NCI-H2227 (cell line): ENCODE results near the gene ARHGEF10L.
"Not testable (repeated sequence)": the region's sequence is repeated elsewhere in the genome, so short reads cannot be mapped to it uniquely, and the experiment has no call there.

ENCODE experiments used
- DNase-seq: peaks from one replicate; lab custom pipeline; 2025; ENCODE audit not compliant: unreplicated experiment; lab: John Stamatoyannopoulos, UW

Gene ARHGEF10L

DNA sequence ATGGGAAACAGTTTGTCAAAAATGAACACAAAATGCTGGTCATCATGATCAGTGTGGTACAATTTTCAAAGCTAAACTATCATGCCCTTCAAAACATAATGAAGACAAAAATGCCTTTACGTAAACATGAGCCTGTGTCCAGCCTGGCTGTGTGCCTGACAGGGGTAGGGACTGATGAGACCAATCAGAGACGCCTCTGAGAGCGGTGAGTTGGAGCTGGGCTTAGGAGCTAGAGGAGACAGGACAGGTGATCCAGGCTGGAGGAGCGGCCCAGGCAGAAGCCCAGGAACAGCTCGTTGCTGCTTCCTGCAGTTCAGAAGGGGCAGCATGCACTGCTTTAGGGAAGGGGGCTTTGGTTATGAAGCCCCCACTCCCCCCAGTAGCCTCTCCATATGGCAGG lies 70.0 kb downstream of the ARHGEF10L start:
- no peak for DNase-seq

DNA sequence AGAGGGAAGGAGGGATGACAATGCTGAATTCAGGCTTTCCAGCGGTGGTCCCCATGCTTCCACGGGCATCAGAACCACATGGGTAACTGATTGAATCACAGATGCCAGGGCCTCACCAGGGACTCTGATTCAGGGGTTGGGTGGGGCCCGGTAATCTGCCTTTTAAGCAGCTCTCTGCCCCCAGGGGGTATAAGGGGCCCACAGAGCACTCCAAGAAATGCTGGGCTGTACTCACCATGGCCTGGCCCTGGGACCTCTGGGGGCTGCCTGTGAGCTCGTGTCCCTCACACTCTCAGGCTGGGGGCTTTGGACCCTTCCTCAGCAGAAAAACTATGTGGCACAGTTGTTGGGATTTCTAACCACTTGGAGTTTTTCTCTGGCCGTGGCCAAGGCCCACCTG lies 70.6 kb downstream of the ARHGEF10L start:
- DNase-seq, result no peak

- no peak for DNase-seq
Observed at GRCh38 chr1:17610713-17611112, 71.2 kb downstream of the ARHGEF10L start.

DNA sequence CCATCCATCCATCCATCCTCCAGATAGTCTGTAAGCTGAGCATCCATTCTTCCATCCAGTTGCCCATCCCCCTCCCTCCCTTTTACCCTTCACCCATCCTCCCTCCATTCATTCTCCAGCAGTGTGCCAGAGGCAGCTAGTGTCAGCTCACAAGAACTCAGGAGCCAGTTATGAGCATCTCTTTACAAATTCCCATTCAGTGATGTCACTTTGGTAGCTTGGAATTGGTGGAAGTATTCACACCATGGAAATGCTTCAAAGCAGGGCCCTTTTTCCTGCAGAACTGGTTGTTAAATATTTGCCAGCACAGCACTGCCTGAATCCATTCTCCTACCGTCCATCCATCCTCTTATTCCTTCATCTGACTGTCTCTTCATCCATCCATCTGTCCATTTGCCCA lies 72.5 kb downstream of the ARHGEF10L start:
- no peak for DNase-seq

GRCh38 chr1:17612831-17613230 lies 73.3 kb downstream of the ARHGEF10L start:
- DNase-seq, result no peak

GRCh38 chr1:17614586-17614985 lies 75.1 kb downstream of the ARHGEF10L start:
- DNase-seq, result no peak

DNA sequence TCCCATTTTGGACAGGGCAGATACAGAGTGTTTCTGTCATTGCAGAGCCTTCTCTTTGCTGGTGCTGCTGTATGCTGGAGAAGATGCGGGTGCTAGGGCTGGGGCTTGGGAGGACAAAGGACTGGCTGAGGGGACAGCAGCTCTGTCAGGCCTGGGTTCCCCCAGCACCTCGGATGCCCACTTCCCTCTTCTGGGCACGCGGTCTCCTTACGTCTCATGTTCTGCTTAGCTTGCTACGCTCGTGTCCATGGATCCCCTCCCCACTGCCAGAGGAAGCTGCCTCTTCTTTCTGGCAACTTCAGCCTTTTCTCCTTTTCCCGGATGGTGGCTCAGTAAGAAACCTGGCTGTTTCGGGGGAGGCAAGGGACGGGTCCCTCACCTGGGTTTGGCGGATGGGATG lies 75.7 kb downstream of the ARHGEF10L start:
- no peak for DNase-seq

GRCh38 chr1:17615959-17616358 lies 76.5 kb downstream of the ARHGEF10L start:
- DNase-seq, result no peak

DNA sequence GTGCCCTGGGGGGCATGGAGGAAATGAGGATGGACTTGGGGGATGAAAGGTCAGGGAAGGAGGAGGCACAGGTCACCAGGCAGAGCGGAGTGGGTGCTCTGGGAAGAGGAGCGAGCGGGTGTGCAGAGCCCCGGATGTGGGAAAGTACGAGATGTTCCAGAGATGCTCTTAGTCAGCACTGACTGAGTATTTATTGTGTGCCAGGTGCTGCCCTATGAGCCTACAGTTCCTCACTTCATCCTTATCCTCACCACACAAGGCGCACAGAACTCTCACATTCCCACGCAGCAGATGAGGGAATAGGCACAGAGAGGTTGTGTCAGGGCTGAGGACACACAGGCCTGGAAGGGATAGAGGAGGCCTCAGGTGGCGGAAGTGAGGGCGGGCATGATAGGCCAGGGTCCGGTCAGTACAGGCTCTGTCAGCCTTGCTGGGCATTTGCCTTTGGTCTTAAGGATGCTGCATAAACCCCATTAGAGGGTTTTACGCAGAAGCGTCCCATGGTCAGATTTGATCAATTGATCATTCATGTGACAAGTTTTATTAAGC lies 77.3 kb downstream of the ARHGEF10L start:
- no peak for DNase-seq

- DNase-seq, result no peak
Observed at GRCh38 chr1:17617787-17618557, 78.5 kb downstream of the ARHGEF10L start.

GRCh38 chr1:17618558-17619247 lies 79.2 kb downstream of the ARHGEF10L start:
- no peak for DNase-seq

DNA sequence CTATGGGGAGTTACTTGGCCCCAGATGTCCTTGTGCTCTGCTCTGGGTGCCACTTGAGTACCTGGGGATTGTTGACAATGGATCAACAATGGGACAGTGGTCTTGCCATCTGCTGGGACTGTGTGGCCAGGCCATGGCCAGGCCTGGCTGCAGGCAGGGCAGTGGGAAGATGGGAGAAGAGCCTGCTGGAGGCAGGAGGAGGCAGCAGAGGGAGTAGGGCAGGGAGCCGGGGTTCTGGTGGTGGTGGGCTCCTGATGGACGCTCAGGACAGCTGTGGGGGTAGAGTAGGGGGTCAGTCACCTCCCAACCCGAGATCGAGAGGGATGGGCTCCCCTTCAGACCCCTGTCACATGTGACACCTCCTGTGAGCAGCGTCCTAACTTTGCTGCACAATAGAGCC lies 81.0 kb downstream of the ARHGEF10L start:
- no peak for DNase-seq

DNA sequence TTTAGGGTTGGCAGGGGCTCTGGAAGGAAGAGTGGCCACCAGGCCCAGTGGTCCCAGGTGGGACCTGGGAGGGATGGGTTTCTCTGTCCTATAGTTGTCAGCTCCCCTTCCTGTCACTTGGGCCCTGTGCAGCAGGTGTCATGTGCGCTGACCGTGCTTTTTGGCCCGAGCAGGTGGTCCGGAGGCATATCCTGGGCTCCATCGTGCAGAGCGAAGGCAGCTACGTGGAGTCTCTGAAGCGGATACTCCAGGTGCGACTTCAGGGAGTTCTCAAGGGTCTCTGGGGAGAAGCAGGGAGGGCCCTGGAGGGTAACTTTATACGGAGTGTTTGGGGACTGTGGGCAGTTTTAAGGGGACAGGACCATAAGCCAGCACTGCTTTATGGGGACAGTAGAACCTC lies 82.2 kb downstream of the ARHGEF10L start:
- DNase-seq, result no peak

DNA sequence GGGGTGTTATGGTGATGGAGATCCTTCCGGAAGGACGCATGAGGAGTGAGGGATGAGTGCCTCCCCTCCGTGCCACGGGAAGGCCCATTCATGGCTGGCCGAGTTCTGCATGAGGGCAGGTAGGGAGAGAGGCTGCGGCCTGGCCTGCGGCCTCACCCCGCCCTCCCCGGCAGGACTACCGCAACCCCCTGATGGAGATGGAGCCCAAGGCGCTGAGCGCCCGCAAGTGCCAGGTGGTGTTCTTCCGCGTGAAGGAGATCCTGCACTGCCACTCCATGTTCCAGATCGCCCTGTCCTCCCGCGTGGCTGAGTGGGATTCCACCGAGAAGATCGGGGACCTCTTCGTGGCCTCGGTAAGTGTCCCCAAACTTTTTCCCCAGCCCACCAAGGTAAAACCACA lies 83.3 kb downstream of the ARHGEF10L start:
- no peak for DNase-seq

DNA sequence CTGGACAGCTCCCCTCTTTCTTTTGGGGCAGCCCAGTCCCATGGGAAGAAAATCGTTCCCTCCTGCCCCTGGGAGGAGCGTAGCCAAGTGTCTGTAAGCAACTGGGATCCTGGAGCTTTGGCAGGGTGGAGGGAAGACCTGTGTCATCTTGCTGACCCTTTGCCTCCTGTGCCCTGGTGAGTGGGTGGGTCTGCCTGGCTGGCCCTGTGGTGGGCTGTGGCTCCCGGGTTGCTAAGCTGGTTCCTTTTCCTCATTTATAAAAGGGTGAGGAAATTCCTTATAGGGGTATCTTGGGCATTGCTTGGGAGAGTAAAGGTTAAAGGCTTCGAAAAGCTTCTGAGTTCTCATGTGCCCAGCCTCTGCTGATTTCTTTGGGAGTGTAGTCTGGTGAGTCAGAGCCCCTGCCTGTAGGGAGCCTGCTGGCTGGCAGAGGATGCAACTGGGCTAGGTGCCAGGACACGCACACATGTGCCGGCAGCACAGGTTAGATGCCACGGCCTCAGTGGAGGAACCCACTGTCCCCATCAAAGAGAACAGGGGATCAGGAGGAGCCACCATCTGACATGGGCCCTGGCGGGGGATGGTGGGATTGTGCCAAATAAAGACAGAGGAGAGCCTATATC lies 85.2 kb downstream of the ARHGEF10L start:
- no peak for DNase-seq

GRCh38 chr1:17627239-17628052 lies 87.9 kb downstream of the ARHGEF10L start:
- DNase-seq, result peak; percentile 9

DNA sequence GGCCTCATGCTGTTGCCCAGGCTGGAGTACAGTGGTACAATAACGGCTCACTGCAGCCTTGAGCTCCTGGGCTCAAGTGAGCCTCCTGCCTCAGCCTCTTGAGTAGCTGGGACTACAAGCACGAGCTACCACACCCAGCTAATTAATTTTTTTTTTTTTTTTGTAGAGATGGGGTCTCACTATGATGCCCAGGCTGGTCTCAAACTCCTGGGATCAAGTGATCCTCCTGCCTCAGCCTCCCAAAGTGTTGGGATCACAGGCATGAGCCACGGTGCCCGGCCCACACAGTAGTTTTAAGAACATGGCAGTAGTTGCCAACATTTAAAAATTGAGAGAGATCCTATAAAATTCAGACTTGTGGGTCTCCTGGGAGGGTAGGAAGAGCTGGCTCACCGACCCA lies 89.5 kb downstream of the ARHGEF10L start:
- DNase-seq, result not testable (repeated sequence)

- DNase-seq, result no peak
Observed at GRCh38 chr1:17629460-17629859, 90.0 kb downstream of the ARHGEF10L start.

DNA sequence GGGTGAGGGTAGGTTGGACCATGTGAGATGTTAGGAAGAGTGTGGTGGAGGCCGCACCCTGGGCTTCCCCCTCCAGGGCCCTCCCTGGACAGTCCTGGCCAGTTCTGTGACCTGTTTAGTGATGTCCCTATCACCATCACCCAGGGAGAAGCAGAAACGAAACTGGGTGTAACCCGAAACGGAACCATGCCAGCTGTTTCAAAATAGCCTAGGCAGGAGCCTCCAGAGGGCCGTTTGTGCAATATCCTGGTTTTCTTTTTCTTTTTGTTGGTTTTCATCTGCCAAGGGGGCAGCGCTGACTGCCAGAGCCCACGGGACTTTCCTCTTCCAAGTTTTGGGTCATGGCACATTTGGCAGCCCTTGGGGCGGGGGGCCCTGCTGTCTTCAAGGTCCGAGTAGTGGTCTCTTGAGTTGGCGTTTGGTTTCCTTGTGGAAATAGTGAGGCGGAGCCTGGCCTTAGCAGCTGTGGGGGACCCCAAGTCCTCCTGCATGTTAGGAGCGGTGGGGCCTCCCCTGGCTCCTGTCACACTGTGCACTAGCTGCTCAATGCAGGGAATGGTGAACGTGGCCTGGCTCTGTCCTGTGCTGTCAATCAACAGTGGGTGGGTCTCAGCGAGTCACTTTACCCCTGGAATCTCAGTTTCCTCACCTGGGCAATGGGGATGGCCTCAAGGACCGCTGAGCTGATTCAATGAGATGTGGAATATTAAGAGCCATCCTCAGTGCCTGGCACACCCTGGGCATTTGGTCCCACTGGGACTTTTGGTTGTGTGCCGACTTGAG lies 90.7 kb downstream of the ARHGEF10L start:
- no peak for DNase-seq

DNA sequence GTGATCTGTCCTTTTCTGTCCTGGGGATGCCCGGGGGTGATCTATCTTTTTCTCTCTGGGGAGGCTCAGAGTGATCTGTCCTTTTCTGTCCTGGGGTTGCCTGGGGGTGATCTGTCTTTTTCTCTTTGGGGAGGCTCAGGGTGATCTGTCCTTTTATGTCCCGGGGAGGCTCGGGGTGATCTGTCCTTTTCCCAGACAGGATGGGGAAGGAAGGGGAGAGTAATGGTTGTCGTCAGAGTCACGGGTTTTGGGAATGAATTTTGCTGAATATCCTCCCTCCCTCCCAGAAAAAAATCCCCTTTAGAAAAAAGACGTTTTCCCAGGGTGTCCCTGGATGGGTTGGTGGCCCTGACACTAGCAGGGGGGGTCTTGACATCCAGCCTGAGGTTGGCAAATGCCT lies 91.5 kb downstream of the ARHGEF10L start:
- DNase-seq, result no peak
